Ammon's horn (tissue), 1 donor: ENCODE measurements around the gene TXNIP.
"Not testable (repeated sequence)": the region's sequence is repeated elsewhere in the genome, so short reads cannot be mapped to it uniquely, and the experiment has no call there.

Experiments
- DNase-seq: peaks from one replicate; pipeline ENCODE4 v3.0.0-alpha.2; 2016; ENCODE audit warnings: low spot score

TXNIP gene

GRCh38 chr1:145996433-145997015, at the start of gene TXNIP:
Gene TXNIP (minus strand): TSS chr1:145996579. CDS start chr1:145996266, 313 bp downstream.
- DNase-seq = peak; percentile 100

- DNase-seq = peak; percentile 13
Observed at GRCh38 chr1:146039844-146040194, 43.4 kb upstream of the TXNIP start.

GRCh38 chr1:146036965-146037646, 40.7 kb upstream of the TXNIP start:
- peak; percentile 88 for DNase-seq

GRCh38 chr1:146036241-146036964, 40.0 kb upstream of the TXNIP start:
- DNase-seq = peak; percentile 40

- DNase-seq = no peak
Observed at GRCh38 chr1:146035048-146035423, 38.7 kb upstream of the TXNIP start.

GRCh38 chr1:146032631-146033219, 36.3 kb upstream of the TXNIP start:
- peak; percentile 53 for DNase-seq

GRCh38 chr1:146031476-146031875, 35.1 kb upstream of the TXNIP start:
- peak; percentile 36 for DNase-seq

GRCh38 chr1:146029117-146029516, 32.7 kb upstream of the TXNIP start:
- no peak for DNase-seq

GRCh38 chr1:146026650-146027049, 30.3 kb upstream of the TXNIP start:
- DNase-seq = not testable (repeated sequence)

- DNase-seq = not testable (repeated sequence)
Observed at GRCh38 chr1:146025787-146026495, 29.6 kb upstream of the TXNIP start.

- DNase-seq = no peak
Observed at GRCh38 chr1:146022403-146023127, 26.2 kb upstream of the TXNIP start.

- DNase-seq = no peak
Observed at GRCh38 chr1:146021622-146022402, 25.4 kb upstream of the TXNIP start, which contains the start of gene HJV. Gene HJV (minus strand): TSS chr1:146021735. CDS start chr1:146020231, 1,504 bp downstream.

- no peak for DNase-seq
Observed at GRCh38 chr1:146021050-146021445, 24.7 kb upstream of the TXNIP start.

GRCh38 chr1:146020058-146021049, 24.0 kb upstream of the TXNIP start:
- no peak for DNase-seq

- no peak for DNase-seq
Observed at GRCh38 chr1:146019231-146020057, 23.1 kb upstream of the TXNIP start.

- no peak for DNase-seq
Observed at GRCh38 chr1:146016891-146017290, 20.5 kb upstream of the TXNIP start.

GRCh38 chr1:146013559-146013922, 17.2 kb upstream of the TXNIP start:
- DNase-seq = no peak
